Ovary (tissue), 9 donors: ENCODE data around the gene ZNF740. TPM values are rescaled to one million over a fixed set of nuclear protein-coding genes. Genes with fewer than 3 reads are reported as not detected.

Experiments used
- DNase-seq, 5 donors: peaks; one replicate each; pipeline ENCODE4 v3.0.0-alpha.2; 2019 to 2020
- H3K27ac ChIP-seq, 2 donors: fragments of 200-600 bp; one replicate each; pipeline versions ENCODE4 v1.5.1 to v1.8.0; 2019 to 2022
- H3K27me3 ChIP-seq: fragments of 200-600 bp; one replicate; pipeline ENCODE4 v1.8.0; 2022
- H3K36me3 ChIP-seq: fragments of 200-600 bp; sonication (generic); one replicate; pipeline ENCODE4 v1.5.1; 2019
- H3K4me1 ChIP-seq: one replicate; pipeline ENCODE4 v1.8.1; 2013; ENCODE audit warnings: mild to moderate bottlenecking, moderate library complexity; ENCODE audit not compliant: insufficient read depth
- H3K4me3 ChIP-seq: fragments of 200-600 bp; sonication (generic); one replicate; pipeline ENCODE4 v1.5.1; 2017
- H3K9me3 ChIP-seq, 2 donors: fragments of 200-600 bp in 1 of 2; sonication (generic) in 1 of 2; one replicate each; pipeline versions ENCODE4 v1.5.1 to v1.8.1; 2013 to 2019; ENCODE audit warnings: mild to moderate bottlenecking in 1 of 2, moderate library complexity in 1 of 2
- EP300 ChIP-seq: sonication (generic); formaldehyde crosslinking; IDR thresholded peaks from one replicate; pipeline ENCODE4 v1.6.1; 2017; ENCODE audit warnings: antibody characterized with exemption
- POLR2A ChIP-seq: fragments of 450-650 bp; IDR thresholded peaks from one replicate; pipeline ENCODE4 v1.6.1; 2017; ENCODE audit warnings: antibody characterized with exemption, mild to moderate bottlenecking, moderate library complexity
- WGBS, 3 donors: extraction: QIAGEN DNeasy Blood & Tissue Kit in 1 of 3; methylation state at CpG; one replicate each; pipeline versions ENCODE4 v1.1.5 to v1.1.7; 2013 to 2017; 5-methylcytosine and 5-hydroxymethylcytosine counted together
- intact Hi-C, 4 donors: fragments of 100-400 bp; cut with DNase I; formaldehyde crosslinking; loops; one replicate each; pipeline versions ENCODE4 v1.11.0 to v1.15.1; 2022 to 2023
- polyA plus RNA-seq, 2 donors: library from polyadenylated mRNA; stranded (reverse); fragments of 200-250 nt in 1 of 2; fragments of 350-450 nt in 1 of 2; fragmentation: Illumina TruSeq in 1 of 2; extraction: RNeasy Lipid Tissue Mini Kit (QIAGEN cat#74804) in 1 of 2; gene quantifications; one replicate each; pipeline ENCODE4 v1.2.3, GENCODE V29; 2013 to 2014
- total RNA-seq, 7 donors: library from RNA; depleted of rRNA in 2 of 7; stranded (reverse); fragments of >200 nt in 2 of 7; fragmentation: NEBNext Ultra II Directional in 3 of 7; extraction: Animal tissue kit (Norgen Biotek cat#: 25700) in 3 of 7; gene quantifications; one replicate each; pipeline versions ENCODE4 v1.1.0 to v1.2.4, GENCODE V29; 2016 to 2023
- TF ChIP-seq, protein P1 (sequence below), 3 donors: fragments of 450-650 bp in 2 of 3; fragments of 200-600 bp in 1 of 3; IDR thresholded peaks; one replicate each; pipeline versions ENCODE4 v1.5.1 to v1.8.0; 2016 to 2022; ENCODE audit warnings: antibody characterized with exemption in 3 of 3, mild to moderate bottlenecking in 1 of 3
- donor health status: DM: no; HTN: no; CAD: no; lungs with moderate emphysema.
- donor health status: DM: no; HTN: no; CAD: no.
- donor health status: Bipolar disorder and iron deficiency.
- donor health status: DM: yes; HTN: yes; CAD: no.
- donor health status: DM: no; HTN: no; CAD: no.
- donor health status: DM: yes; HTN: yes; CAD: no.

The ZNF740 gene
- total and polyA plus RNA-seq, 9 donors: 9.7 to 56.9 (median 45.7) TPM

DNA sequence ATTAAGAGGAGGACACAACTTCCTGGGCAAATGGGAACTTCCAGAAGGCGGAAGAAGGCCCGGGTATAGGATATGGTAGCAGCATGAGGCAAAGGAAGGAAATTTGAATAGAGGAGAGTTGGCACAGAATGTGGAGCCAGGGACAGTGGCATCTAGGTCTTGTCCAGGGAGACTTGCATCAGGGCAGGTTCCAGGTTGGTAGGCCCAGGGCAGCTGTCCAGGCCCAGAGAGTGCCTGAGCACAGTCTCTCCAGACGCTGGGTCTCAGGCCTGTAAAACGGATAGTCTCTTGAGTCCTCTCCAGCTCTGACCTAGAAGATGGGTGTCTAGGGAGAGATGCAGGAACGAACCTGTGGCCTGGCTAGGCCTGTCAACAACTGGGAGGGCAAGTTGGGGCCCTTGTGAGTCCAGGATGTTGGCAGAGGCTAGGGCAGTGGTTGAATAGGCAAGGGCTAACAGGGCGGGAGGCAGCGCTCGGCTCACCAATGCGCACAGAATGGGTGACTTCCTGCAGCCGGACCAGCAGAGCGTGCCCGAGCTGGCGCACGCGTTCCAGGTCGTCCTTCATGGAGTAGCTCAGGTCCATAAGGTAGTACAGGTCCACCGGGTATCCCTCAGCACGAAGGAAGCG, 16.6 kb downstream of the ZNF740 start:
- Histone ChIP-seq H3K9me3 (no peaks in the 10 kb centered on the region), H3K27ac (no peak overlapping the region), H3K36me3 (no peaks in the 10 kb centered on the region), H3K4me3 (no peak overlapping the region), H3K4me1 (peaks cover 9% of the 10 kb centered on the region), H3K27me3 (no peaks in the 10 kb centered on the region)
- DNase-seq: no peak
- intact Hi-C loops: loop anchor here (5.0 kb wide), 3 partner anchors 35 to 130 kb away; no protein-coding TSS in a partner anchor
- TF ChIP-seq EP300 (no peak), POLR2A (no peak)
- TF ChIP-seq, protein P1, sequence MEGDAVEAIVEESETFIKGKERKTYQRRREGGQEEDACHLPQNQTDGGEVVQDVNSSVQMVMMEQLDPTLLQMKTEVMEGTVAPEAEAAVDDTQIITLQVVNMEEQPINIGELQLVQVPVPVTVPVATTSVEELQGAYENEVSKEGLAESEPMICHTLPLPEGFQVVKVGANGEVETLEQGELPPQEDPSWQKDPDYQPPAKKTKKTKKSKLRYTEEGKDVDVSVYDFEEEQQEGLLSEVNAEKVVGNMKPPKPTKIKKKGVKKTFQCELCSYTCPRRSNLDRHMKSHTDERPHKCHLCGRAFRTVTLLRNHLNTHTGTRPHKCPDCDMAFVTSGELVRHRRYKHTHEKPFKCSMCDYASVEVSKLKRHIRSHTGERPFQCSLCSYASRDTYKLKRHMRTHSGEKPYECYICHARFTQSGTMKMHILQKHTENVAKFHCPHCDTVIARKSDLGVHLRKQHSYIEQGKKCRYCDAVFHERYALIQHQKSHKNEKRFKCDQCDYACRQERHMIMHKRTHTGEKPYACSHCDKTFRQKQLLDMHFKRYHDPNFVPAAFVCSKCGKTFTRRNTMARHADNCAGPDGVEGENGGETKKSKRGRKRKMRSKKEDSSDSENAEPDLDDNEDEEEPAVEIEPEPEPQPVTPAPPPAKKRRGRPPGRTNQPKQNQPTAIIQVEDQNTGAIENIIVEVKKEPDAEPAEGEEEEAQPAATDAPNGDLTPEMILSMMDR (IDR thresholded peaks at IDR 0.05): no peak
- WGBS, 3 donors: 62 to 77% (median 66%) methylated on average over 17 to 19 of the region's 19 CpGs

DNA sequence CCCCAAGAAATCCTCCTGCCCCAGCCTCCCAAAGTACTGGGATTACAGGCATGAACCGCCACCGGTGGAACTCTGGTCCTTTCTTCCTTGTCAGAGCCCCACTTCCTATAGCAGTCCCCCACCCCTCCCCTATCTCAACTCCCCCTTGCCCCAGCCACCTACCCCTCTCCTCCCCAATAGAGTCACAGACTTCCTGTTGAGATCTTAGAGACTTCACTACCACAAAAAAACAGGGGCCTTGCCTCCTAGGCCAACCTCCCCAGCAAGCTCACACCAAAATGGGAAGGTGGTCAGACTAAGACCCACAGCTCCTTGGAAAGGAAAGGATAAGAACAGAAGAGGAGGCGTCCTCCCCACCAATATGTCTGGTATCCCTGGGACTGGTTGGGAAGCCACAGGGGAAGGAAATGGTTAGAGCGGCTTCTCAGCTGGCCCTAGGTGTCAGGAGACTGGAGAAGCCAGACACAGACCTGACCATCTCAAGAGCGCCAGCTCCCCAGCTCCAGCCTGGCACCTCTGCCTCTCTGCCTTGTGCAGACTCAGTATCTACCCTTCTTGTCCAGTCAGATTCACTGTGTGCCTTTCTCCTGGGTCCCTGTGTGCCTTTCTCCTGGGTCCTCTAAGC, 18.1 kb downstream of the ZNF740 start:
- H3K4me1 ChIP-seq: peaks cover 9% of the 10 kb centered on the region
- no peak for TF ChIP-seq EP300
- H3K36me3 ChIP-seq: no peaks in the 10 kb centered on the region
- 92 to 94% (median 93%) methylated on average over 5 of the region's 5 CpGs for WGBS, 3 donors
- DNase-seq: no peak
- intact Hi-C loops: loop anchor here (5.0 kb wide), 3 partner anchors 36 to 131 kb away; no protein-coding TSS in a partner anchor
- no peak overlapping the region for H3K4me3 ChIP-seq
- H3K27ac ChIP-seq: no peak overlapping the region
- no peaks in the 10 kb centered on the region for H3K27me3 ChIP-seq
- no peaks in the 10 kb centered on the region for H3K9me3 ChIP-seq

DNA sequence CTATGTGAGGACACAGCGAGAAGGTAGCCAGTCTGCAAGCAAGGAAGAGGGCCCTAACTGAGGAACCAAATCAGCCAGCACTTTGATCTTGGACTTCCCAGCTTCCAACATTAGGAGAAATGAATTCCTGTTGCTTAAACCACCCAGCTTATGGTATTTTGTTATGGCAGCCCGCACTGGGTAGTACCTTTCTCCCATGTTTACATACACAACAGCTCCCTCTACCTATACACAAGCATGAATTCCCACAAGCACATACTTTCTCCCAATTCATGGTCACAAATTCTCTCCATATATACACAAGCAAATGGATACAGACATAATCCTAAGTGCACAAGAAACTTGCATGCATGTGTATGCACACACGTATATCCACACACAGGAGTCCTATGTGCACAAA, 19.2 kb downstream of the ZNF740 start:
- Histone ChIP-seq H3K36me3 (no peaks in the 10 kb centered on the region), H3K9me3 (no peaks in the 10 kb centered on the region), H3K27me3 (no peaks in the 10 kb centered on the region), H3K27ac (no peak overlapping the region), H3K4me3 (no peak overlapping the region), H3K4me1 (peaks cover 9% of the 10 kb centered on the region)
- 90 to 92% (median 91%) methylated on average over 3 of the region's 3 CpGs for WGBS, 3 donors
- DNase-seq: no peak
- intact Hi-C loops: loop anchor here (5.0 kb wide), 3 partner anchors 37 to 132 kb away; no protein-coding TSS in a partner anchor
- TF ChIP-seq POLR2A: no peak
- TF ChIP-seq EP300: no peak
- TF ChIP-seq, protein P1 (IDR thresholded peaks at IDR 0.05): no peak

DNA sequence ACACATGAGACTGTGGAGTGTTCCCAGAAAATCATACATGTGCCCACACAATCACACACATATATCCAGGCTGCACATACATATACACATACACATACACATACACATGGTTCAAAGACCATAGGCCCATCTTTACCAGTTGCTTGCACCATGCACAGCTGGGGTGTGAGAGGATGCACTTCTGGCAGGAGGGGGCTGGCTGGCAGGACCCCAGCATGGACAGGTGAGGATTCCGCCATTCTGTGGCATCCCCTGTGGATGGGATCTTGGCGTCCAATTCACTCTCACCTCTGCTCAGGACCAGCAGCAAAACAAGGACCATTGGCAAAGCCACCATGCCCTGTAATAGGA, 19.6 kb downstream of the ZNF740 start:
- H3K4me1 ChIP-seq: peaks cover 9% of the 10 kb centered on the region
- 89 to 93% (median 91%) methylated on average over 2 of the region's 2 CpGs for WGBS, 3 donors
- H3K27me3 ChIP-seq: no peaks in the 10 kb centered on the region
- TF ChIP-seq, protein P1 (IDR thresholded peaks at IDR 0.05): no peak
- TF ChIP-seq POLR2A (no peak), EP300 (no peak)
- intact Hi-C loops: no loop called here
- H3K9me3 ChIP-seq: no peaks in the 10 kb centered on the region
- no peak overlapping the region for H3K4me3 ChIP-seq
- DNase-seq: no peak
- H3K27ac ChIP-seq: no peak overlapping the region
- no peaks in the 10 kb centered on the region for H3K36me3 ChIP-seq
